HPDE6-E6E7 (cell line): ENCODE data around the gene THAP8.
A peak's percentile ranks its signal among the peaks of the same experiment; 100 is the strongest.

Experiments used
- DNase-seq: peaks from one replicate; pipeline ENCODE4 v3.0.0; 2011; ENCODE audit warnings: missing footprints; ENCODE audit errors: extremely low spot score

Gene THAP8, protein sequence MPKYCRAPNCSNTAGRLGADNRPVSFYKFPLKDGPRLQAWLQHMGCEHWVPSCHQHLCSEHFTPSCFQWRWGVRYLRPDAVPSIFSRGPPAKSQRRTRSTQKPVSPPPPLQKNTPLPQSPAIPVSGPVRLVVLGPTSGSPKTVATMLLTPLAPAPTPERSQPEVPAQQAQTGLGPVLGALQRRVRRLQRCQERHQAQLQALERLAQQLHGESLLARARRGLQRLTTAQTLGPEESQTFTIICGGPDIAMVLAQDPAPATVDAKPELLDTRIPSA

DNA sequence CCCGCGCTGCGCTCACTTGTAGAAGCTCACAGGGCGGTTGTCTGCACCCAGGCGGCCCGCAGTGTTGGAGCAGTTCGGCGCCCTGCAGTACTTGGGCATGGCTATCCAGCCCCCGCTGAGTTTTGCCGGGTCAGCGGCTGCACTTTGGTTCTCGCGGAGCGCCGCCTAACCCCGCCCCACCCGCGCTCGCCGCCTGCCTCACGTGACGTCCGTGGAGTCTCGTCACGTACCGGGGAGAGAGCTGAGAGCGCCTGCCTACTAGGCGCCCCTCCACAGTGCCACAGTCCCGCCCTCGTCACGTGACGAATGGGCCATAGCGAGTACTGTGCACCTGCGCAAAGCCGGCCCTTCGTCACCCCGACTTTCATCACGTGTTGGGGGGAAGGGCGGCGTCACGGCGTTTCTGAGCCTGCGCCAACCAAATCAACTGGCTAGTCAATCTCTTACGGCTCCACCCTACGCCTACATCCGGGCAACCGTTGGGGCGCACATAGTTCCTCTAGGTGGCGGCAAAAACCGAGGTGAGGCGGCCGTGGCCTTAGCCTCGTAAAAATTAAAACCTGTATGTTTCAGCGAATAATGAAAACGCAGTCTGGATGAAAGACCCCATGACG, at the start of gene THAP8:
THAP8 (minus strand) TSS at position 167 of the 614 bp plus-strand sequence; CDS start at position 99, 68 bp downstream.
- peak; percentile 99 for DNase-seq

DNA sequence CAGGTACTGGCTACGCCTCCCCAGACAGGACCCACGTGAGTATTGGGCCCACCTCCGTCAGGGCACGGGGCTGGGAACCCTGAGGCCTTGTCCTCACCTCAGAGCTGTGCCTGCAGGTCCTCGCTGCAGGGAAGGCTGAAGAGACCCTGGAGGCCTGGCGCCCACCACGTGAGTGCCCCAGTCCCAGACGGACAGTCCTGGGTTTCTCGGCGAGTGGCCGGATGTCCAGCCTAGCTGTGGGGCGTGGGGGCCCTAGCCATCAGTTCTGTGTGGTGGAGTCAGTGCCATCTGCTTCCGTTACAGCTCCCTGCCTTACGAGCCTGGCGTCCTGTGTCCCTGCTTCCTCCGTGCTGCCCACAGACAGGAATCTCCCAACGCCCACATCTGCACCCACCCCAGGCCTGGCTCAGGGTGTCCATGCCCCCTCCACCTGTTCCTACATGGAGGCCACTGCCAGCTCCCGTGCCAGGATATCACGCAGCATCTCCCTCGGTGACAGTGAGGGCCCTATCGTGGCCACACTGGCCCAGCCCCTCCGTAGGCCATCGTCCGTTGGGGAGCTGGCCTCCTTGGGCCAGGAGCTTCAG, 49.0 kb upstream of the THAP8 start:
- no peak for DNase-seq

DNA sequence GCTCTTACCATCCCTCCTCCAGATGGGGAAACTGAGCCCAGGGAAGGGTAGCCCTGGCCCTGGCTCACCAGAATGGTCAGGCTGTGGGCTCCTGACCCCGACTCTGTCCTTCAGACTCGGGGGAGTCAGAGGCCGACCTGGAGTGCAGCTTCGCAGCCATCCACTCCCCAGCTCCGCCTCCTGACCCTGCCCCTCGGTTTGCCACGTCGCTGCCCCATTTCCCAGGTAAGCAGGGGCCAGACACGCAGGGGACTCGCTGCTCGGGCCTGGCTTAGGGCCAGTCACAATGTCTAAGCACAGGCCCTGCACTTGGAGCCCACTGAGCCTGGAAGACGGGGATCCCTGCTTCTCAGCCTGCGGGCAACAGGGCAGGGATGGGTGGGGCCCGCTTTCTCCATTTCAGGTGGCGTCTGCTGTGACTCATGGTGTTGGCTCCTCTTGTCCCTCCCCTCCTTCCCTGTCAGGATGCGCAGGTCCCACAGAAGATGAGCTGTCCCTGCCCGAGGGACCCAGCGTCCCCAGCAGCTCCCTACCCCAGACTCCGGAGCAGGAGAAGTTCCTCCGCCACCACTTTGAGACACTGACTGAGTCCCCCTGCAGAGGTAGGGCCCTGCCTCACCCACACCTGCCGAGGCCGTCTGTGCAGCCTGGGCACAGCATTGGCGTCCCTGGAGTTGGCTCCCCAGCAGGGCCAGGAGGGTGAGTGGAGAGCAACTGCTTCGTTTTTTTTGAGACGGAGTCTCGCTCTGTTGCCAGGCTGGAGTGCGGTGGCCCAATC, 47.7 kb upstream of the THAP8 start:
- DNase-seq: no peak

DNA sequence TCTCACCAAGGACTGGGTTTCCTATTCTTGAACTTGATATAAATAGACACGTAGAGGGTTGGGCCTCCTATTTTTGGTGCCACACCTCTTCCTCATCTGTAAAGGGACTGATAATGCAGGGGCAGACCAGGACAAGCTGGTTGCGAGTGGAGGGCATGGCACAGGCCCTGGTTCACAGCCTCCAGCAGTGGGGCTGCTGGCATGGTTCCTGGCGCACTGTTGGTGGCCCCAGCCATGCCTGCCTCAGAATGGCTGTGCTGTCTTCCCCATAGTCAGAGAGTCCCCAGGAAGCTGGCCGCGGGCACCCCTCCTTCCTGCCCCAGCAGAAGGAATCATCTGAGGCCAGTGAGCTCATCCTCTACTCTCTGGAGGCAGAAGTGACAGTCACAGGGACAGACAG, 46.4 kb upstream of the THAP8 start:
- no peak for DNase-seq

DNA sequence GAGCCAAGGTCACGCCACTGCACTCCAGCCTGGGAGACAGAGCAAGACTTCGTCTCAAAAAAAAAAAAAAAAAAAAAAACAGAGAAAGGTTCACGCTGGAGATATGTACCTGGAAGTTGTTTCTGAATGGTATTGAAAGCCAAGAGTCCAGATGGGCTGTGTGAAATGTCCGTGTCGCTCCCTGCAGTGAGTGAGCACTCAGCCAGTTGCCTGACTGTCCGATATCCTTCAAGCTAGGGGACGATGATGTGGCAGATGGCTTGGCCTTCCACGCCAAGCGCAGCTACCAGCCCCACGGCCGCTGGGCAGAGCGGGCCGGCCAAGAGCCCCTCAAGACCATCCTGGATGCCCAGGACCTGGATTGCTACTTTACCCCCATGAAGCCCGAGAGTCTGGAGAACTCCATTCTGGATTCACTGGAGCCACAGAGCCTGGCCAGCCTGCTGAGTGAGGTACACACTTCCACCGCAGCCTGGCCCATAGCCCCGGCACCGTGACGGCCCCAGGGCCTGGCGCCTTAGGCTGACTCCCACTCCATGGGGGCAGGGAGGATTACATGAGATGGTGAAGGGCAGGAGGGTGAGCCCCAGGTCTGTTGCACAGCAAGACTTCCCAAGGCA, 45.2 kb upstream of the THAP8 start:
- DNase-seq: no peak

DNA sequence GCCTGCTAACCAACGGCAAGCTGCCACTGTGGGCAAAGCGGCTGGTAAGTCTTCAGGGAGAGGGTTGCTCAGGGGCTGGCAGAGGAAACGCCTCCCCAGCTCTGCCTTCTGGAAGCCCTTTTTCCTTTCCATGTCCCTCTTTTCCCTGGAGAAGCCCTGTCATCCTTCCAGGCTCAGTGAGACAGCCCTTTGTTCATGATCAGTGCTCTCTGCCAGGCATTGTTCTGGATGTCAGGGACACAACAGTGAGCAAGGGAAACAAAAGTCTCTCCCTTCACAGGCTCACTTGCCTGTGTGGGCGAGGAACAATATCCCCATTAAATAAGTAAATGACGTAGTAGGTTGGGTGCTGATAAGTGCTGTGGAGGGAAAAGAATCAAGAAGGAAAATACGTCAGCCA, 43.0 kb upstream of the THAP8 start:
- DNase-seq: no peak

DNA sequence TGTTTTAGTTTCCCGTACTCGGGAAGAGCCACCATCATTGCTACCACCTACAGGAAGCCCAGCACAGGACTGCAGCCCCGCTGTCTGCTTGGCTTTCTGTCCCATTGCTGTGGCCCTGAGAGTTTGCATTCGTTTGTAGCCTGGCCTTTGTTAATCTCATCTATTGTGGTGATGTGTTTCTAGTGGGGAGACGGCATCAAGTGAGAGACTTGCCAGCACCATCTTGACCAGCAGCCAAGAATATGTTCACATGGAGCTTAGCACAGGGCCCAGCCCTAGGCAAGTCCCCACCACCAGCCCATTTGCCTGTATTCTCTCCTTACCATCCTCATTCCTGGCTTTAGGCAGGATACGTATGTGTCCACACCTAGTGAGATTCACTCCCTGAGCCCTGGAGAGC, 39.6 kb upstream of the THAP8 start:
- no peak for DNase-seq

DNA sequence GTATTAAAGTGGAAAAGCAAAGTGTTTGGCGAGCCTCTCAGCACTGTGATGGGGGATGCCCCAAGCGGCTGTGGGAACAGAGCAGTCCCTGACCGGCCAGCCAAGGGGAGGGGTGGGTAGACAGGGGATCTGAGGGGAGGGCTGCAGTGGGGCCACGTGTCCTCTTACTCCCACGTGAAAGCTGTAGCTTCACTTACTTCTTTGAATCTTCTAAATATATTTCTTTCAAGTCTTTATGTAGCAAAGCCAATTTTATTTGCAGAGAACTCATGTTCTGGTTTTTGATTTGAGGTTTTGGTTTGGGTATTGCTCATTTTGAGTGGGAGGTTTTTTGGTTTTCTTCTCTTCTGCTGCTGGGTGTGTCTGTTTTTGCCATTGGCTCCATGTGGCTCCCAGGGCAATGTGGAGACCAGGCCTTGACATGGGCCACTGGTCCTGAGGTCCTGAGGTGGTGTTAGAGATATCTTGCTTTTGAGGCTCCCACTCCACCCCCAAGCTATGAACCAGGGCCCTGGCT, 39.1 kb upstream of the THAP8 start:
- DNase-seq: no peak

DNA sequence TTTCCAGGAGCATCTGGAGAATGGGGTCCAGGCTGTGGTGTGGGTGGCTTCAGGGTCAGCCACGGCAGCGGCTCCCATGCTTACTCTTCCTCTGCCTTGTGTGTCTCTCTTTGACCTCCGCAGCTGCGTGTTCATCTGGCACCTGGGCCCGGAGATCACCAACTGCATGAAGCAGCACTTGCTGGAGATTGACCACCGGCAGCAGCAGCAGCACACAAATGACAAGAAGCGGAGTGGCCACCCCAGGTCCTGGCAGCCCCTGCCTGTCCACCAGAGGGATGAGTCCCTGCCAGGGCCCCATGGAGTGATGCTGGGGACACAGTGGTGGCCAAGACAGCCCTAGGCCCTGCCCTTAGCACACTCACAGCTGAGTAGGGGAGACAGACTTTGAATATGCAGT, 38.5 kb upstream of the THAP8 start:
- DNase-seq: no peak

DNA sequence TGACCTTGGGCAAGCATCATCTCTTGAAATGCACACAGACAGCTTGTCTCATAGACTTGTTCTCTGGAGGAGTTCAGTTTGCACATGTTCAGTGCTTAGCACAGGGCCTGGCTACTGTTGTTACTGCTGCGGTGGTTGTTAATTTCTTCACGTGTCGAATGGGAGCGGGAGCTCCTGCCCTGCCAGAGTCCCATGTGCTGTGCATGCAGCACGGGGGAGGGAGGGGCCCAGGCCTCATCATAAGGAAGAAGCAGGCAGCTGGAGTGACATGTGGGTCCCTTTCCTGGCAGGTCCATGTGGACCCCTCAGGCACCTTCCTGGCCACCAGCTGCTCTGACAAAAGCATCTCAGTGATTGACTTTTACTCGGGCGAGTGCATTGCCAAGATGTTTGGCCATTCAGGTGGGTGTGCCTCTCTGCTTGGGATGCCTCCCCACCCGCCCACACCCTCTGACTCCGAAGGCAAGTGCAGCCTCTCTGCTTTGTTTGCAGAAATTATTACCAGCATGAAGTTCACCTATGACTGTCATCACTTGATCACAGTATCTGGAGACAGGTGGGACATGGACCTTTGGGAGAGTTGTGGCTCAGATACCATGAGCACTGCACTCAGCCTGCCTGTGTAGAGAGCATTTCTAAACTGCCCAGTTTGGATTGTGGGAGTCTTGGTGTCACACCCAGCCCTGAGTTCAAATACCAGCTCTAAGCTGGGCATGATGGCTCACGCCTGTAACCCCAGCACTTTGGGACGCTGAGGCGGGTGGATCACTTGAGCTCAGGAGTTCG, 37.0 kb upstream of the THAP8 start:
- DNase-seq: no peak

DNA sequence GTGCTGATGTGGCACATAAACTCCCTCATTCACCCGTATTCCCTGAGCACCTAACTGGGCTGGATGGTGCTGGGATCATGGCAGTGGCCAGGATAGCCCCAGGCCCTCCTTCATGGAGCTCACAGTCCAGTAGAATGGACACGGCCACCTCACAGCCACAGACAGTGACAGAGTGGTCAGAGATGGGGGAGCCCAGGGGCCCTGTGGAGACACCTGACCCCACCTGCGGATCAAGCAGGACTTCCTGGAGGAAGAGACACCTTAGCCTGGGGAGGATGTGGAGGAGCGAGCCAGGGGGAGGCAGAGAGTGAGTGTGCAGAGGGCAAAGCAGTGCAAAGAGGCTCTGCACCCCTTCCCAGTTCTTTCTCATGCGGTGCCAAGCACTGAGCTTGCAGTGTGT, 35.8 kb upstream of the THAP8 start:
- DNase-seq: no peak

DNA sequence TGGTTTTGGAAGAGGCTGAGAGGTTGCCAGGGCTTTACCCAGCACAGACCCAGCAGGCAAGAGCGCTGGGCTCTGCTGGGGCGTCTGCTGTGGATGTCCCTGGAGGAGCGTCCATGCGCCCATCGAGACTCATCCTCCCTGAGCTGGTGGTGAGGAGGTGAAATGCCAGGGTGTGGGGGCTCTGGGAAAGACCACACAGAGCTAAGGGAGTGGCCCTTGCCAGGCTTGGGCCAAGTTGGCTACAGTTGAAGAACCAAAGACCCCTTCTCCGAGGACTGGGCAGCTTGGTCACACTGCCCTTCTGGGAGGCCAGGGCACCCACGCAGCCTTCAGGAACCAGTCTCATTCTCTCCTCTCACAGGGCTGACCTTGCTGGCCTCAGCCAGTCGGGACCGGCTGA, 32.2 kb upstream of the THAP8 start:
- no peak for DNase-seq

DNA sequence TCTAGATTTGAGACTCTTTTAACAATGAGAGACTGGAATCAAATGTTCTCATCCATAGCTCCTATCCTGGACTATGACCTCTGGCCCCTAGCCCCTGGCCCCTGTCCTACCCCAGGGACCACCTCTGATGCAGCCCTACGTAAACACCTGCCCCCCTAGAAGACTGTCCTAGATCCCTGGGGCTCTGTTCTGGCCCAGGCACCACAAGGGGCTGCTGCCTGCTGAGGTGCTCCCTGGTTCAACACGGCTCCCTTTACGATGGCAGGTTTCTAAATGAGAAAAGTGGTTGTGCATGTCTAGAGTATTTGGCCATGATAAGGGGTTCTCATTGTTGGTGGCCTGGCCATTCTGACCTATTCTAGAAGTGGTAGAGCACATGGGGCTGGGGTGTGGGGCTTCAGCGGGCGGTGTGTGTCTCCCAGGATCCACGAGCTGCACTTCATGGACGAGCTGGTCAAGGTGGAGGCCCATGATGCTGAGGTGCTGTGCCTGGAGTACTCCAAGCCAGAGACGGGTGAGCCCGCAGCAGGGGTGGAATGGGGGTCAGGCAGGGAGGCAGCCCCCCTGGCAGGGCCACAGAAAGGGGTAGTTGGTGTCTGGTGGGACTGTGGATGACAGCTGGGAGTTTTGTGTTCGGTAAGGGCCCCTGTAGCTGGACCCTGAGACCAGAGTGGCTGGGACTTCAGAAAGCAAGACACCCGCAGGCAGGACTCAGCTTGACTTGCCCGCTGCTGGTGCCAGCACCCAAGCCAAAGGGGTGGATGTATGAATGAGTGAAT, 30.3 kb upstream of the THAP8 start:
- DNase-seq: no peak

DNA sequence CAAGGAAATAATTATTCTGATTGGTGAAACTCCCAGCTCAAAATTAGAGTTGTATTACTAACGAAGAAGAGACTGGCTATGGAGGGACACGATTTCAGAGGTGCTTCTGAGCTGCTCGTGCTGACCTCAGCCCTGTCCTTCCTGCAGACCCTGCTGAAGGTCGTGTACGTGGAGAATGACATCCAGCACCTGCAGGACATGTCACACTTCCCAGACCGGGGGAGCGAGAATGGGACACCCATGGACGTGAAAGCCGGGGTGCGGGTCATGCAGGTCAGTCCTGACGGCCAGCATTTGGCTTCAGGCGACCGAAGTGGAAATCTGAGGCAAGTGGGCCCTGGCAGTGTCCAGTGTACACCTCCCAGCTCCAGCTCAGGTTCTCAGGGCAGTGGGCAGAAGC, 28.8 kb upstream of the THAP8 start:
- DNase-seq: no peak

DNA sequence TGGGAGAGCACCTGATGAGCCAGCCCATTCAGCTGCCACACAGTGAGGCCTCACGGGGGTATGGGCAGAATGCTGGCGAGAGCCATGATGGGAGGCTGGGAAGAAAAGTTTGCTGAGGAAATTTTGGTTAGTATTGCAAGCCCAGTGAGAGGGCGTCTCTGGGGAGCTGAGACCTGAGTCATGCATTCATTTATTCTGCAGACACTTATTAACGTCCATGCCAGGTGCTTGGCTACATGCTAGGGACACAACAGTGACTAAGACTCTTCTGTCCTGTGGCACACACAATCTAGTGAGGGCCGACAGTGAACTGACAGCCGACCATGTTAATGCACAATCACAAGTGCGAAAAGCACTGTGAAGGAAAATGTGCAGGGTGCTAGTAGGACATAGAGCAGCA, 27.8 kb upstream of the THAP8 start:
- DNase-seq: no peak

DNA sequence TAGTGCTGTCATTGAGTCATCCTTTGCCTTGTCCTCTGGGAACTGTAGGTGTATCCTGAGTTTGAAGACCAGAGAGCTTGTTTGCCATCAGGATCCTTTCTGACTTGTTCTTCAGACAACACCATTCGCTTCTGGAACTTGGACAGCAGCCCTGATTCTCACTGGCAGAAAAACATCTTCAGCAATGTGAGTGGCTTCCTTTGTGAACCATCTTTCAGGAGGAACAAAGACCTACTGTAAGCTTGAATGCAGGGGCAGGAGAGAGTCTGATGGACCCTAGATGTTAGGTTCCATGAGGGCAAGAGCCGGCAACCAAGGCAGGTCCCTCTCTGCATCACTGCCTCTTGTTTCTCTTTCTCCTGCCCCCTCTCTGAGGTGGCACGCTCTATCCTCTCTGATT, 27.3 kb upstream of the THAP8 start:
- DNase-seq: no peak

DNA sequence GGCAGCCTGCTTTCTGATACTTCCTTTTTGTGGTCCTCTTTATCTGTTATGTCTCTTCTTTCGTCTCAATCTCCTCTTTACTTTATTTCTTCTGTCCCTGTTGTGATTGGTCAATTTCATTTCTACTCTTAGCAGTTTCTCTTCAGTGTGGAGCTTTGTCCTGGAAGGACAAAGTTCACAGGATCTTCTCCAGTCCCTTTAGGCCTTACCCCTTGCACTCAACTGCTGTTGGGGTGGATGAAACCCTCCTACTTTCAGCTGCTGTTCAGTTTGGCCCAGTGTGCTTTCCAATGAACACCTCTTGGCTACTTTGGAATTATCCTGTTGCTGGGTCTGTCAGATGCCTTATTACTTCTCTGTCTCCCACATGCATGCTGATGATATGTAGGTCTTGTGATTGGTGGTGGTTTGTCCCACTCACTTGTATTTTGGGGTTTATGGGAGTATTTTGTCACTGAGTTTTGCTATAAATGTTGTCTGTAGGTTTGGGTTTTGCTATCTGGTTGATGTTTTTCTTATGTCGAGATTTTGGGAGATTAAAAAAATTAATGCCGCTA, 25.4 kb upstream of the THAP8 start:
- no peak for DNase-seq

DNA sequence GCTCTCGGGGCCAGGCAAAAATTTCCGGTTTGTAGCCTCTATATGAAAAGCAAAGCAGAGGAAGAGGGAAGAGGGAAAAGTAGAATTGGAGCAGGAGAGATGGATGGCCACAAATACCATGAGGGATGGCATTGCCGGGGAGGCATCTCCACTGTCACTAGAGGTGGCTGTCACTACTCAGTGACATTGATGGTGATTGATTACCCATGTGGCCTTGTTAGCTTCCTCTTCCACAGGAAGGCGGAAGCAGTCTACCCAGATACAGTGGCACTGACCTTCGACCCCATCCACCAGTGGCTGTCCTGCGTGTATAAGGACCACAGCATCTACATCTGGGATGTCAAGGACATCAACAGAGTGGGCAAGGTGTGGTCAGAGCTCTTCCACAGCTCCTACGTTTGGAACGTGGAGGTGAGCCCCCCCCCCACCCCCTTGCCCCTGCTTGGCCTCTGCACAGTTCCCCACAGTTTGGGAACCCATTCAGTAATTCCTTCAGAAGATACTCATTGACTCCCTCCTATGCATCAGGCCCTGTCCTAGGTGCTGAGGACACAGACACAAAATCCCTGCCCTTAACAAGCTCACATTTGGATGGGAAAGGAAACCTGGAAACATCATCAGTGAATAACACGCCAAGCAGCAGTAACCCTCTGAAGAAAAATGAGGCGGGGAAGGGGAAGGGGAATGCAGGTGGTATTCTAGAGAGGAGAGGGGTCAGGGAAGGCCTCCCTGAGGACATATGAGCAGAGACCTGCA, 19.2 kb upstream of the THAP8 start:
- no peak for DNase-seq

DNA sequence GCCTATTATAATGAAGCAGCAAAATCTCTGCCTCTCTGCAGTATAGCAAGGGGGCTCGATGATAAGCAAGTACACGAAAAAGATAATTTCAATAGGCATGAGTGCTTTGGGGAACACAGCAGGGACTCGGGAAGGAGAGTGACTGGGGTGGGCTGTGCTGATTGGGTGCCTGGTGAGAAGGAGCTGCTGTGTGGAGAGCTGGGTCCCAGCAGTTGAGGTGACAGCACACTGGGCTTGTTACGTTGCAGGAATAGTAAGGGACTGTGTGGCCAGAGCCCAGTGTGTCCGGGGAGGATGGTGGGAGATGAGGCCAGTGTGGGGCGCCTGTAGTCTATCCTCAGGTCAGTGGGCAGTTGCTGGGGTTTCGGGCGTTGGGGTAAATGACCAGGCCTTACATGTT, 18.0 kb upstream of the THAP8 start:
- no peak for DNase-seq
